IMR-90 (cell line): Measurements from ENCODE around the gene BPI. TPM values are rescaled to one million over a fixed set of nuclear protein-coding genes. Genes with fewer than 3 reads are reported as not detected.

Experiments
- ATAC-seq: fragments of 200-7000 bp; cut with Tn5 transposase; 2 replicates; pipeline ENCODE4 v1.9.1; 2020; ENCODE audit warnings: low read depth, mild to moderate bottlenecking, moderate library complexity
- BruUV-seq: library from RNA; stranded (reverse); fragments of 400-500 nt; replicated peaks from 2 replicates; lab custom pipeline; 2021; lab: Mats Ljungman, UMichigan
- CTCF ChIA-PET: fragments of 300-600 bp; formaldehyde crosslinking; extraction: SDS; loops from one replicate; lab custom pipeline; 2021; ENCODE audit warnings: antibody characterized with exemption; lab: Yijun Ruan, JAX
- POLR2A ChIA-PET: fragments of 300-600 bp; sonication (Branson Sonifier 250); formaldehyde crosslinking; loops from one replicate; lab custom pipeline; 2022; ENCODE audit warnings: antibody characterized with exemption; ENCODE audit not compliant: unreplicated experiment; lab: Charles Lee
- DNase-seq: peaks from one replicate; pipeline ENCODE4 v3.0.0; 2013
- H2AFZ ChIP-seq: replicated peaks from 2 replicates; pipeline ENCODE3; 2013; ENCODE audit warnings: low read length, mild to moderate bottlenecking; ENCODE audit not compliant: poor library complexity
- H2AK5ac ChIP-seq: 2 replicates; pipeline ENCODE4 v1.6.1; 2013; ENCODE audit warnings: low read depth, low read length, inconsistent platforms
- H2AK9ac ChIP-seq: replicated peaks from 2 replicates; pipeline ENCODE3; 2013; ENCODE audit warnings: mild to moderate bottlenecking, low read depth, low read length, moderate library complexity; ENCODE audit not compliant: poor library complexity
- H2BK120ac ChIP-seq: 2 replicates; pipeline ENCODE4 v1.6.1; 2013; ENCODE audit warnings: low read depth, low read length, inconsistent platforms
- H2BK15ac ChIP-seq: 3 replicates; pipeline ENCODE4 v1.6.1; 2013; ENCODE audit warnings: low read depth, low read length, inconsistent platforms
- H2BK20ac ChIP-seq: 2 replicates; pipeline ENCODE4 v1.6.1; 2013; ENCODE audit warnings: low read depth, mild to moderate bottlenecking, inconsistent platforms, low read length, moderate library complexity
- H2BK5ac ChIP-seq: 2 replicates; pipeline ENCODE4 v1.6.1; 2013; ENCODE audit warnings: mild to moderate bottlenecking, low read depth, low read length, inconsistent platforms; ENCODE audit not compliant: poor library complexity, severe bottlenecking
- H3K14ac ChIP-seq: replicated peaks from 2 replicates; pipeline ENCODE4 v1.6.1; 2013; ENCODE audit warnings: low read depth, low read length, inconsistent platforms
- H3K18ac ChIP-seq: 2 replicates; pipeline ENCODE4 v1.6.1; 2013; ENCODE audit warnings: low read depth, low read length, control low read depth
- H3K23ac ChIP-seq: 2 replicates; pipeline ENCODE4 v1.6.1; 2013; ENCODE audit warnings: low read depth, low read length, inconsistent platforms
- H3K27ac ChIP-seq: 2 replicates; pipeline ENCODE4 v1.5.1; 2013; ENCODE audit warnings: mild to moderate bottlenecking, control low read depth, low read length; ENCODE audit not compliant: insufficient read depth
- H3K27me3 ChIP-seq: 2 replicates; pipeline ENCODE4 v1.6.1; 2013; ENCODE audit warnings: low read length; ENCODE audit not compliant: control insufficient read depth, insufficient read depth
- H3K36me3 ChIP-seq: 2 replicates; pipeline ENCODE4 v1.6.1; 2013; ENCODE audit warnings: low read length, mixed read lengths; ENCODE audit not compliant: control insufficient read depth, insufficient read depth
- H3K4ac ChIP-seq: 2 replicates; pipeline ENCODE4 v1.6.1; 2013; ENCODE audit warnings: low read depth, low read length, inconsistent platforms
- H3K4me1 ChIP-seq: 2 replicates; pipeline ENCODE4 v1.6.1; 2013; ENCODE audit warnings: low read length, mixed read lengths; ENCODE audit not compliant: control insufficient read depth, insufficient read depth
- H3K4me2 ChIP-seq: 2 replicates; pipeline ENCODE4 v1.6.1; 2013; ENCODE audit warnings: low read depth, mild to moderate bottlenecking, control low read depth, low read length, moderate library complexity
- H3K4me3 ChIP-seq: 2 replicates; pipeline ENCODE4 v1.5.1; 2013; ENCODE audit warnings: low read depth, mild to moderate bottlenecking, control low read depth, low read length, moderate library complexity; ENCODE audit not compliant: insufficient read depth
- H3K56ac ChIP-seq: 2 replicates; pipeline ENCODE4 v1.6.1; 2013; ENCODE audit warnings: low read length, inconsistent platforms; ENCODE audit not compliant: insufficient read depth; ENCODE audit errors: extremely low read depth
- H3K79me1 ChIP-seq, 2 experiments: 2 replicates each; pipeline ENCODE4 v1.6.1; 2013; ENCODE audit warnings: low read length in 2 of 2, inconsistent platforms in 1 of 2, low read depth in 1 of 2
- H3K9ac ChIP-seq: 2 replicates; pipeline ENCODE4 v1.6.1; 2013; ENCODE audit warnings: low read depth, low read length, control low read depth
- H3K9me1 ChIP-seq: 2 replicates; pipeline ENCODE4 v1.6.1; 2013; ENCODE audit warnings: low read length, inconsistent platforms; ENCODE audit not compliant: insufficient read depth
- H3K9me3 ChIP-seq: 2 replicates; pipeline ENCODE4 v1.6.1; 2013; ENCODE audit warnings: low read length; ENCODE audit not compliant: control insufficient read depth, insufficient read depth
- H4K20me1 ChIP-seq: 2 replicates; pipeline ENCODE4 v1.6.1; 2013; ENCODE audit warnings: low read length, inconsistent platforms; ENCODE audit not compliant: insufficient read depth
- H4K5ac ChIP-seq: 2 replicates; pipeline ENCODE4 v1.6.1; 2013; ENCODE audit warnings: mild to moderate bottlenecking, low read depth, low read length, control low read depth
- H4K8ac ChIP-seq, 2 experiments: 2 replicates each; pipeline ENCODE4 v1.6.1; 2013; ENCODE audit warnings: low read depth in 2 of 2, low read length in 2 of 2, control low read depth in 1 of 2, inconsistent platforms in 1 of 2
- H4K91ac ChIP-seq: 2 replicates; pipeline ENCODE4 v1.6.1; 2013; ENCODE audit warnings: low read depth, low read length, inconsistent platforms; ENCODE audit not compliant: insufficient read depth
- BHLHE40 ChIP-seq: fragments of 150-350 bp; IDR thresholded peaks from 2 replicates; pipeline ENCODE4 v1.6.1; 2016; ENCODE audit warnings: mild to moderate bottlenecking, low read depth, low read length
- CEBPB ChIP-seq: IDR thresholded peaks from 2 replicates; pipeline ENCODE4 v1.6.1; 2012; ENCODE audit warnings: low read depth, low read length, improper control_type of control experiment
- CHD1 ChIP-seq: IDR thresholded peaks from 2 replicates; pipeline ENCODE4 v1.6.1; 2012; ENCODE audit warnings: low read depth, low read length, improper control_type of control experiment
- FOS ChIP-seq: fragments of 150-350 bp; IDR thresholded peaks from 2 replicates; pipeline ENCODE4 v1.6.1; 2016; ENCODE audit warnings: low read depth, low read length
- MAFK ChIP-seq: IDR thresholded peaks from 2 replicates; pipeline ENCODE4 v1.6.1; 2012; ENCODE audit warnings: low read depth, low read length, improper control_type of control experiment
- MAZ ChIP-seq: IDR thresholded peaks from 2 replicates; pipeline ENCODE4 v1.6.1; 2012; ENCODE audit warnings: low read depth, mild to moderate bottlenecking, low read length, improper control_type of control experiment, moderate library complexity, borderline replicate concordance
- MXI1 ChIP-seq: IDR thresholded peaks from 2 replicates; pipeline ENCODE4 v1.6.1; 2012; ENCODE audit warnings: low read depth, mild to moderate bottlenecking, low read length, moderate library complexity, borderline replicate concordance
- NFE2L2 ChIP-seq: fragments of 150-350 bp; IDR thresholded peaks from 2 replicates; pipeline ENCODE4 v1.6.1; 2016; ENCODE audit warnings: low read depth, mild to moderate bottlenecking, low read length
- POLR2A ChIP-seq: IDR thresholded peaks from 2 replicates; pipeline ENCODE4 v1.6.1; 2012; ENCODE audit warnings: mild to moderate bottlenecking, low read depth, low read length
- RAD21 ChIP-seq: IDR thresholded peaks from 2 replicates; pipeline ENCODE4 v1.6.1; 2012; ENCODE audit warnings: low read length, improper control_type of control experiment
- RCOR1 ChIP-seq: IDR thresholded peaks from 2 replicates; pipeline ENCODE4 v1.6.1; 2012; ENCODE audit warnings: mild to moderate bottlenecking, low read length, improper control_type of control experiment; ENCODE audit not compliant: insufficient replicate concordance
- RFX5 ChIP-seq: IDR thresholded peaks from 2 replicates; pipeline ENCODE4 v1.8.0; 2012; ENCODE audit warnings: low read depth, mild to moderate bottlenecking, low read length, moderate library complexity
- SMC3 ChIP-seq: fragments of 150-350 bp; IDR thresholded peaks from 2 replicates; pipeline ENCODE4 v1.6.1; 2016; ENCODE audit warnings: low read depth, mild to moderate bottlenecking, antibody characterized with exemption, low read length, moderate library complexity
- WGBS, 2 experiments: methylation state at CpG; one replicate each; pipeline versions ENCODE4 v1.1.5 to v1.1.7; 2013; ENCODE audit warnings: missing lambda C conversion rate in 2 of 2; ENCODE audit not compliant: insufficient read length in 1 of 2; ENCODE audit errors: extremely low coverage in 2 of 2; 5-methylcytosine and 5-hydroxymethylcytosine counted together
- dilution Hi-C: fragments of 300-500 bp; cut with HindIII; formaldehyde crosslinking; loops from one replicate; pipeline ENCODE4 v1.14.3; 2018; ENCODE audit warnings: low sequenced_read_pairs; ENCODE audit not compliant: unreplicated experiment
- in situ Hi-C: fragments of 300-500 bp; cut with MboI; formaldehyde crosslinking; loops from 3 replicates; pipeline ENCODE4 v1.14.3; 2019; ENCODE audit warnings: low sequenced_read_pairs, inconsistent platforms, mixed read lengths
- intact Hi-C: fragments of 100-400 bp; cut with micrococcal nuclease; formaldehyde crosslinking; loops from 2 replicates; pipeline ENCODE4 v1.10.0; 2022
- polyA plus RNA-seq, 3 experiments: library from polyadenylated mRNA; depleted of rRNA; stranded (reverse); fragments of >200 nt; gene quantifications; 2 replicates each; pipeline ENCODE4 v1.2.3, GENCODE V29; 2012; ENCODE audit warnings: low replicate concordance in 1 of 3
- total RNA-seq: library from RNA; depleted of rRNA; stranded (reverse); fragments of >200 nt; gene quantifications from 2 replicates; pipeline ENCODE4 v1.2.3, GENCODE V29; 2012
- TF ChIP-seq, protein P1 (sequence below): fragments of 150-350 bp; IDR thresholded peaks from 2 replicates; pipeline ENCODE4 v1.6.1; 2016; ENCODE audit warnings: low read depth, mild to moderate bottlenecking, low read length, moderate library complexity, borderline replicate concordance
- TF ChIP-seq, protein P2 (sequence below): fragments of 150-350 bp; IDR thresholded peaks from 2 replicates; pipeline ENCODE4 v1.6.1; 2017; ENCODE audit warnings: mild to moderate bottlenecking, antibody characterized with exemption, low read length, low read depth
- TF ChIP-seq, protein P3 (sequence below): conservative IDR thresholded peaks from 2 replicates; pipeline ENCODE4 v1.5.1; 2012; ENCODE audit warnings: mild to moderate bottlenecking, low read depth, low read length, improper control_type of control experiment

The BPI gene
- total and polyA plus RNA-seq, 2 of the 4 experiments (the other 2 are of a cell fraction), result 0.05 TPM; not detected in 1

DNA sequence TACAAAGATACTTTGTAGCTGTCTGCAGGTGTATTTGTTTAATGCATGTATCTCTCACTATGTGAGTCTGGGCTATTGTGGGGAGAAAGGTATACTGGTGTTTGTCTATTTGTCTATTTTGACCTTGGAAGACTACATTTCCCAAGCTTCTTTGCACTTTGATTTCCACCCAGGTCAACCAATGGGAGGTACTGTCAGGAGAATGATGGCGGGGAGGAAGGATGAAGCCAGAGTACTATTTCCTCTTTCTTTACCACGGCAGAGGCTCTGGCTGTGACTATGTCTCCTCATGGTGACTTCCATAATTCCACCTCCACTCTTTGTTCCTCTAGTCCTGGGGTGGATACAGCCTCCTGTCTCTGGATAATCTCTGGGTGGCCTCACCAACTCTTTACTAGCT lies 65.4 kb downstream of the BPI start:
- Histone ChIP-seq H2BK20ac (no peak overlapping the region), H3K56ac (no peak overlapping the region), H3K4ac (no peak overlapping the region), H2BK5ac (no peak overlapping the region), H3K18ac (no peak overlapping the region), H3K9me3 (no peaks in the 10 kb centered on the region), H3K9ac (no peak overlapping the region), H3K9me1 (no peaks in the 10 kb centered on the region), H2BK15ac (no peak overlapping the region), H3K4me1 (no peaks in the 10 kb centered on the region), H4K20me1 (no peaks in the 10 kb centered on the region), H3K27me3 (peaks cover 46% of the 10 kb centered on the region), H2AK9ac (no peak overlapping the region), H4K5ac (no peak overlapping the region), H2AK5ac (no peak overlapping the region), H3K4me2 (no peak overlapping the region), H3K27ac (no peak overlapping the region), H2BK120ac (no peak overlapping the region), H4K8ac (peak overlapping the region in 1 of 2 experiments; percentile 55; a peak in 1 of 4 replicates), H3K4me3 (no peak overlapping the region), H2AFZ (peak overlapping the region; percentile 78), H3K23ac (no peak overlapping the region), H4K91ac (no peak overlapping the region), H3K14ac (no peak overlapping the region), H3K36me3 (no peaks in the 10 kb centered on the region), H3K79me1 (no peaks in the 10 kb centered on the region)
- ChIA-PET CTCF (no interaction called here), POLR2A (no interaction called here)
- DNase-seq, result no peak
- no peak for TF ChIP-seq CHD1
- no peak for TF ChIP-seq RAD21
- no peak for TF ChIP-seq POLR2A
- TF ChIP-seq, protein P1, sequence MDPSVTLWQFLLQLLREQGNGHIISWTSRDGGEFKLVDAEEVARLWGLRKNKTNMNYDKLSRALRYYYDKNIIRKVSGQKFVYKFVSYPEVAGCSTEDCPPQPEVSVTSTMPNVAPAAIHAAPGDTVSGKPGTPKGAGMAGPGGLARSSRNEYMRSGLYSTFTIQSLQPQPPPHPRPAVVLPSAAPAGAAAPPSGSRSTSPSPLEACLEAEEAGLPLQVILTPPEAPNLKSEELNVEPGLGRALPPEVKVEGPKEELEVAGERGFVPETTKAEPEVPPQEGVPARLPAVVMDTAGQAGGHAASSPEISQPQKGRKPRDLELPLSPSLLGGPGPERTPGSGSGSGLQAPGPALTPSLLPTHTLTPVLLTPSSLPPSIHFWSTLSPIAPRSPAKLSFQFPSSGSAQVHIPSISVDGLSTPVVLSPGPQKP, result no peak
- no peak for TF ChIP-seq SMC3
- no peak for TF ChIP-seq MAFK
- TF ChIP-seq, protein P2, sequence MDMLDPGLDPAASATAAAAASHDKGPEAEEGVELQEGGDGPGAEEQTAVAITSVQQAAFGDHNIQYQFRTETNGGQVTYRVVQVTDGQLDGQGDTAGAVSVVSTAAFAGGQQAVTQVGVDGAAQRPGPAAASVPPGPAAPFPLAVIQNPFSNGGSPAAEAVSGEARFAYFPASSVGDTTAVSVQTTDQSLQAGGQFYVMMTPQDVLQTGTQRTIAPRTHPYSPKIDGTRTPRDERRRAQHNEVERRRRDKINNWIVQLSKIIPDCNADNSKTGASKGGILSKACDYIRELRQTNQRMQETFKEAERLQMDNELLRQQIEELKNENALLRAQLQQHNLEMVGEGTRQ, result no peak
- no peak for TF ChIP-seq MXI1
- no peak for TF ChIP-seq BHLHE40
- no peak for TF ChIP-seq NFE2L2
- TF ChIP-seq MAZ, result no peak
- TF ChIP-seq CEBPB, result no peak
- TF ChIP-seq, protein P3, sequence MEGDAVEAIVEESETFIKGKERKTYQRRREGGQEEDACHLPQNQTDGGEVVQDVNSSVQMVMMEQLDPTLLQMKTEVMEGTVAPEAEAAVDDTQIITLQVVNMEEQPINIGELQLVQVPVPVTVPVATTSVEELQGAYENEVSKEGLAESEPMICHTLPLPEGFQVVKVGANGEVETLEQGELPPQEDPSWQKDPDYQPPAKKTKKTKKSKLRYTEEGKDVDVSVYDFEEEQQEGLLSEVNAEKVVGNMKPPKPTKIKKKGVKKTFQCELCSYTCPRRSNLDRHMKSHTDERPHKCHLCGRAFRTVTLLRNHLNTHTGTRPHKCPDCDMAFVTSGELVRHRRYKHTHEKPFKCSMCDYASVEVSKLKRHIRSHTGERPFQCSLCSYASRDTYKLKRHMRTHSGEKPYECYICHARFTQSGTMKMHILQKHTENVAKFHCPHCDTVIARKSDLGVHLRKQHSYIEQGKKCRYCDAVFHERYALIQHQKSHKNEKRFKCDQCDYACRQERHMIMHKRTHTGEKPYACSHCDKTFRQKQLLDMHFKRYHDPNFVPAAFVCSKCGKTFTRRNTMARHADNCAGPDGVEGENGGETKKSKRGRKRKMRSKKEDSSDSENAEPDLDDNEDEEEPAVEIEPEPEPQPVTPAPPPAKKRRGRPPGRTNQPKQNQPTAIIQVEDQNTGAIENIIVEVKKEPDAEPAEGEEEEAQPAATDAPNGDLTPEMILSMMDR, result no peak
- TF ChIP-seq RFX5, result no peak
- no peak for TF ChIP-seq RCOR1
- no peak for TF ChIP-seq FOS
- dilution Hi-C loops (no loop called here), intact Hi-C loops (no loop called here), in situ Hi-C loops (no loop called here)
- no TSS peak for BruUV-seq
- WGBS, 2 experiments, result no CpG with 5 or more reads among the region's 2 CpGs
- peak; percentile 56; the same call in 1 of the 2 replicates for ATAC-seq
